Measurements from ENCODE around the gene SMARCB1.

- TF ChIP-seq POLR2A (IDR thresholded peaks at IDR 0.05; ENCODE audit: low read depth, low read length) (no peak), POLR2AphosphoS5 (IDR thresholded peaks at IDR 0.05; ENCODE audit: low read depth, low read length) (no peak), SPI1 (IDR thresholded peaks at IDR 0.05; ENCODE audit: low read depth, low read length) (no peak), TAF1 (IDR thresholded peaks at IDR 0.05; ENCODE audit: low read depth, low read length) (no peak)
These were observed 782 bp downstream of the SMARCB1 start for GRCh38 chr22:23787600-23787896.
